Loucy (cell line): ENCODE measurements around the gene TMTC2.

Source experiments
- CTCF ChIP-seq: fragments of 200-600 bp; sonication (generic); conservative IDR thresholded peaks from 2 replicates; pipeline ENCODE4 v1.5.1; 2014; ENCODE audit warnings: mild to moderate bottlenecking, antibody characterized with exemption, low read length
- EZH2phosphoT487 ChIP-seq: fragments of 200-600 bp; IDR thresholded peaks from 2 replicates; pipeline ENCODE4 v1.6.1; 2018; ENCODE audit warnings: antibody characterized with exemption, mild to moderate bottlenecking, moderate library complexity, borderline replicate concordance

DNA sequence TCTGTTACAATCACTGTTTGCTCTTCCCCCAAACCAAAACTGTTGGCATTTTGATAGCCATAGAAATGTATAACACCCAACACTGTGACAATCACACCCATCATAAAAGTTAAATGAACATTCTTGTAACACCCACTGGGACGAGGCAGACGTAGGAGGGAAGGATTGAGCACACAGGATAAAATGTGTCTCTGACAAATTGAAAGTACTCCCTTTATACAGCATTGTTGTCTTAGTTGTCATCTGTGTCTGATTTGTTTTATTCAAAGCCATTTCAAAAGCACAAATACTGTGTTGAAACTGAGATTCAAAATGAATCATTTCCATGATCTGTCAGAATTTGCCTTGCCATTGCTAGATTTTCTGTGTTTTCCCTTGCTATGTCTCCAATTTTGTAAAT is 436.3 kb downstream of the TMTC2 start:
- TF ChIP-seq CTCF (no peak), EZH2phosphoT487 (no peak)
